HG02938 (cell line): Measurements from ENCODE around the gene RIN1.

Experiments
- ATAC-seq: cut with Tn5 transposase; IDR thresholded peaks from one replicate; pipeline ENCODE4 v1.9.1; 2021; ENCODE audit warnings: mild to moderate bottlenecking, moderate library complexity; ENCODE audit not compliant: unreplicated experiment

RIN1 gene

GRCh38 chr11:66284526-66285078 lies 51.6 kb downstream of the RIN1 start:
- no peak for ATAC-seq

GRCh38 chr11:66283461-66284105 lies 52.7 kb downstream of the RIN1 start:
- no peak for ATAC-seq

DNA sequence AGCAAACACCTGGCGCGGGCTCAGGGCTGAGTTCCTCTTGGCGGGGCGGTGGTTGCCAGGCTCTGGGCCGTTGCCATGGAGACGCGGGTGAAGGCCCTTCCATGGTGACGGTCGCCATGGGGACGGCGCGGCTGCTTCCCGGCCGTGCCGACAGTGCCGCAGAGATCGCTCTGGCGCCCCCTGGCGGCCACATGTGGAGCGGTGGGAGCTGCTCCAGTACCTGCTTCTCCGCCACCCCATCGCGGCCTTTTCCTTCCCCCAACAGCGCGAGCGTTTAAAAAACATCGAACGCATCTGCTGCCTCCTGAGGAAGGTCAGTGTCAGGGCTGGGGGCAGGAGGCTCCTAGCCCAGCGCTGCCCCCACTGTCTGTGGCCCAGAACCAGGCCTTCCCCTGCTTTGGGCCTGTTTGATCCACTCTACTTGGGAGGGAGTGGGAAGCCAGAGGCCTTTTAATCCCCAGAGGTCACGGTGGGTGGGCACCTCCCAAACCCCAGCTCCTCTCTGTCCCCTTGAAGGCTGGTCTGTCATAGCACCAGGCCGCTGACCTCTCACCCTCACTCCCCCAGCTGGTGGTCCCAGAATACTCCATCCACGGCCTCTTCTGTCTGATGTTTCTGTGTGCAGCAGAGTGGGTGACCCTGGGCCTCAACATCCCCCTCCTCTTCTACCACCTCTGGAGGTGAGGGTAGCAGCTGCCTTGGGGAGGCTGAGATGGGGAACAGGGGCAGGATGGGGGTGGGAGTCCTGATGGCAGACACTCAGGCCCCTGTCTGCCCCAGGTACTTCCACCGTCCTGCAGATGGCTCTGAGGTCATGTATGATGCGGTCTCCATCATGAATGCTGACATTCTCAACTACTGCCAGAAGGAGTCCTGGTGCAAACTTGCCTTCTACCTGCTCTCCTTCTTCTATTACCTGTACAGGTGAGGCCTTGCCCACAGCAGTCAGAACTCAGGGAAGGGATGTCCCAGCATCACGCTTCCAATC lies 53.5 kb downstream of the RIN1 start:
- peak; percentile 74 for ATAC-seq
